ENCODE data around the gene CORO7.

Gene CORO7

DNA sequence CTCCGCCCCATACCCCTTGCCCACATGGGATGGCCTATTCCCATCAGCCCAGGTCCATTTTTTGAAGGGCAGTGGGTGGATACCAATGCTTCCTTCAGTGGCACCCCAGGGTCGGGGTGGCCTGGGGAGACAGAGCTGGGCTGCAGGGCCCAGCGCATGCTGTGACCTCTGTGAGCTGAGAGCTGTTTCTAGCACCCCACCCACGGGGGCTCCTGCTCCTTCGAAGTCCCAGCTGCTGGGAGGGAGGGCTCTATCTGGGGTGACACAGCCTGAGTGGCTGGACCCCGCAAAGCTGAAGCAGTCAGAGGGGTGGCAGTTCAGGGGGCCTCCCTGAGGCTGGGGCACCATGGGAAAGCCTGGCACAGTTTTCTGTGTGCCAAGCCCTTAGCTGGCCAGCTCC is 76.0 kb downstream of the CORO7 start:
- ChIA-PET CTCF (interaction anchor here (1.2 to 1.9 kb wide), 2 partner anchors 52 to 62 kb away, joined by 5 read pairs; no protein-coding TSS in a partner anchor), POLR2A (interaction anchor here (1.2 to 2.9 kb wide), 2 partner anchors 10 to 12 kb away, joined by 3 to 9 read pairs; partner anchors contain the start of gene PAM16)
- DNase-seq (ENCODE audit: extremely low spot score): no peak
- TF ChIP-seq, protein P1, sequence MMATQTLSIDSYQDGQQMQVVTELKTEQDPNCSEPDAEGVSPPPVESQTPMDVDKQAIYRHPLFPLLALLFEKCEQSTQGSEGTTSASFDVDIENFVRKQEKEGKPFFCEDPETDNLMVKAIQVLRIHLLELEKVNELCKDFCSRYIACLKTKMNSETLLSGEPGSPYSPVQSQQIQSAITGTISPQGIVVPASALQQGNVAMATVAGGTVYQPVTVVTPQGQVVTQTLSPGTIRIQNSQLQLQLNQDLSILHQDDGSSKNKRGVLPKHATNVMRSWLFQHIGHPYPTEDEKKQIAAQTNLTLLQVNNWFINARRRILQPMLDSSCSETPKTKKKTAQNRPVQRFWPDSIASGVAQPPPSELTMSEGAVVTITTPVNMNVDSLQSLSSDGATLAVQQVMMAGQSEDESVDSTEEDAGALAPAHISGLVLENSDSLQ (IDR thresholded peaks at IDR 0.05): no peak
- TF ChIP-seq SUZ12 (IDR thresholded peaks at IDR 0.05): no peak
- no peak for TF ChIP-seq FOXK2 (IDR thresholded peaks at IDR 0.05)
- TF ChIP-seq L3MBTL2 (conservative IDR thresholded peaks at IDR 0.05): no peak
- no peak for TF ChIP-seq TARDBP (IDR thresholded peaks at IDR 0.05)
- TF ChIP-seq NFRKB (IDR thresholded peaks at IDR 0.05): no peak
- TF ChIP-seq CTBP1 (IDR thresholded peaks at IDR 0.05; ENCODE audit: borderline replicate concordance): no peak
- no peak for TF ChIP-seq ZNF384 (IDR thresholded peaks at IDR 0.05)
- no peak for TF ChIP-seq LEF1 (IDR thresholded peaks at IDR 0.05; ENCODE audit: borderline replicate concordance)
- no peak for TF ChIP-seq FOXM1 (IDR thresholded peaks at IDR 0.05; ENCODE audit: borderline replicate concordance)

DNA sequence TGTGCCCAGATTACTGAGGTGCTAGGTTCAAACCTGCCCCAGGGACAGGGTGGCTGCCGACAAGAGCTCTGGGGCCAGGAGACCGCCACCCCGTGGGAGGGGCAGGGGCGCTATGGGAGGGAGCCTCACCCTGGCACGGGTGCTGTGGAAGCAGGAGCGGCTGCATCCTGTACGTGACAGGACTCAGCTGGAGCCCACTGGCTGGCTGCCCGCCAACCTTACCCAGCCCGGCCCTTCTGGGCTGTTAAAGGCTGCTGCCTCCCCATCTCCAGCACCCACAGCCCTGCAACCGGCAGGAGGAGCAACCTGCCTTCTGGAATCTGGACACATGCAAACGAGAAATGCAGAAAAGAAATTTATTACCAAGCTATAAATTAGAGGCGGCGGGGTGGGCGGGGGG is 76.5 kb downstream of the CORO7 start:
- ChIA-PET CTCF (interaction anchor here (0.6 to 1.2 kb wide), 2 partner anchors 62 to 81 kb away, joined by 3 to 5 read pairs; no protein-coding TSS in a partner anchor), POLR2A (interaction anchor here (1.2 to 2.9 kb wide), 2 partner anchors 11 kb away, joined by 3 to 9 read pairs; partner anchors contain the start of gene PAM16)
- TF ChIP-seq ZNF384 (IDR thresholded peaks at IDR 0.05): no peak
- no peak for TF ChIP-seq FOXM1 (IDR thresholded peaks at IDR 0.05; ENCODE audit: borderline replicate concordance)
- TF ChIP-seq SP1 (IDR thresholded peaks at IDR 0.05): no peak
- TF ChIP-seq ARNT (IDR thresholded peaks at IDR 0.05): no peak
- no peak for DNase-seq (ENCODE audit: extremely low spot score)

DNA sequence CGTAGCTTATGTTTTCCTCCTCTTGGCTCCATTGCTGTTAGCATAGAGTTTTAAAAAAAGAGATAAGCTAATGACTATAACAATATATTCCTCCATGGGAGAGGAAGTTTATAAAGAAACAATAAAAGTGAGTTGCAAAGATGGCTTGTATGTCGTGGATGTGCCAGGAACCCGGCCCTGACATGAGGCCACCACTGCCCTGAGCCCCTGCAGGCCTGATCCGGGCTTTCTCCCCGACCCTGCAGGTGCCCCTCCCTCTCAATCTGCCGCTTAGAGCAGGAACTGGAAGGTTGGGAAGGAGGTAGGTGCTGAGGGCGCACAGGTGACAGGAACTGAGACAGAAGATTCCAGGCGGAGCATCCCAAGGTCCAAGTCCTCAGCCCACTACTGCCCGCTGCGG is 76.9 kb downstream of the CORO7 start:
- TF ChIP-seq ZNF384 (IDR thresholded peaks at IDR 0.05): no peak
- TF ChIP-seq ELF4 (IDR thresholded peaks at IDR 0.05): no peak
- no peak for TF ChIP-seq ARNT (IDR thresholded peaks at IDR 0.05)
- TF ChIP-seq, protein P1 (IDR thresholded peaks at IDR 0.05): no peak
- no peak for TF ChIP-seq HDGF (IDR thresholded peaks at IDR 0.05; ENCODE audit: borderline replicate concordance)
- no peak for TF ChIP-seq TARDBP (IDR thresholded peaks at IDR 0.05)
- TF ChIP-seq BHLHE40 (IDR thresholded peaks at IDR 0.05; ENCODE audit: borderline replicate concordance): no peak
- TF ChIP-seq FOXA1 (IDR thresholded peaks at IDR 0.05): no peak
- no peak for TF ChIP-seq SUZ12 (IDR thresholded peaks at IDR 0.05)
- ChIA-PET POLR2A (interaction anchor here (1.2 to 2.9 kb wide), 2 partner anchors 11 kb away, joined by 3 to 9 read pairs; partner anchors contain the start of gene PAM16), CTCF (interaction anchor here (0.6 to 0.7 kb wide), 2 partner anchors 62 to 80 kb away, joined by 3 read pairs; no protein-coding TSS in a partner anchor)
- DNase-seq (ENCODE audit: extremely low spot score): no peak

DNA sequence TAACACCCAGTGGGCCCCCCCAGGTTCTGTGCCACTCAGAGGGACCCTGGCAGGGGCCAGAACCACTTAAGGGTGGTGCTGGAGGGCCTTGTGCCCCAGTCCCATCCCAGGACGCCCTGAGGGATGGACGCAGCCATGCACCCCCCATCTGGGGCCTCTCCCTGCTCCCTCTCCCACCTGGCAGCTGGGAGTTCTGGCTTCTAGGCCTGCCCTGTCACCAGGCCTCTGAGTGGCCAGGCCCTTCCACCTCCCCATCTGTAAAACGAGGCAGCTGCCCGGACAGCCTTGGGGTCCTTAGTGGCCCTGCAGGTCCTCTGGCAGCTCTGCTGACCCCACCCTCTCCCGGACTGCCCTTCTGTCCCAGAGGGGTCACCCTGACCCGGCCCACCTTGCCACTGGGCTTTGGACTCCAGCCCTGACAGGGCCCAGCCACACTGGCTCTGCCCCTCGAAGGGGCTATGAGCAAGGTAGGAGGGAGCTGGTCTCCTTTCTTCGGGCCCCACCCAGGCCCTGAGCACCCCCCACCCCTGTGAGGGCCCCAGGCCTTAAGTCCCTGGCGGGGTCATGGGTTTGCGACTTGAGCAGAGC is 77.6 kb downstream of the CORO7 start:
- no peak for TF ChIP-seq FOXA1 (IDR thresholded peaks at IDR 0.05)
- no peak for TF ChIP-seq SUZ12 (IDR thresholded peaks at IDR 0.05)
- DNase-seq (ENCODE audit: extremely low spot score): no peak
- CTCF ChIA-PET: interaction anchor here (0.7 kb wide), 1 partner anchor 63 kb away, joined by 3 read pairs; no protein-coding TSS in a partner anchor
- POLR2A ChIA-PET: interaction anchor here (0.6 to 2.9 kb wide), 2 partner anchors 12 kb away, joined by 3 to 9 read pairs; partner anchors contain the start of gene PAM16

DNA sequence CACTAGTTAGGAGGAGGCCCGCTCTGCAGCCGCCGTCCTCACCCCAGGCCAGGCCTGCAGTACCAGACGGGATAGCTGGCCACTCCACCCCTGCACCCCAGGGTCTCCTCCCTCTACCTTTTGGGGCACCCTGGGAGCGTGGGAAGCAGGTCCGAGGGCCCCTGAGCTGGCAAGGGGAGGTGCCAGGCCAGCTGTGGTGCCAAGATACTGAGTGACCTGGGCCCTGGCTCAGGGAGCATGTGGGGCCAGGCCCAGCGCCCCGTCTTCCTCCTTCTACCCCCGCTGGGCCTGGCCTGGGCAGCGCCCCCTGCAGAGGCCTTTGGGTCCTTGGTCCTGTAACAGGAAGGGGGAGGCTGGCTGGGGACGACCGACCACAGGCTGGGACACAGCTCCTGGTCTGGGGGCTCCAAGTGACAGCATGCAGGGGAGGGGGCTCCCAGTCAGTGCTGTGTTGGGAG is 78.2 kb downstream of the CORO7 start:
- ChIA-PET POLR2A (interaction anchor here (0.6 kb wide), 1 partner anchor 12 kb away, joined by 3 read pairs; no protein-coding TSS in a partner anchor), CTCF (interaction anchor here (0.6 kb wide), 2 partner anchors 10 to 41 kb away, joined by 3 read pairs; no protein-coding TSS in a partner anchor)
- DNase-seq (ENCODE audit: extremely low spot score): no peak
- TF ChIP-seq SUZ12 (IDR thresholded peaks at IDR 0.05): no peak

DNA sequence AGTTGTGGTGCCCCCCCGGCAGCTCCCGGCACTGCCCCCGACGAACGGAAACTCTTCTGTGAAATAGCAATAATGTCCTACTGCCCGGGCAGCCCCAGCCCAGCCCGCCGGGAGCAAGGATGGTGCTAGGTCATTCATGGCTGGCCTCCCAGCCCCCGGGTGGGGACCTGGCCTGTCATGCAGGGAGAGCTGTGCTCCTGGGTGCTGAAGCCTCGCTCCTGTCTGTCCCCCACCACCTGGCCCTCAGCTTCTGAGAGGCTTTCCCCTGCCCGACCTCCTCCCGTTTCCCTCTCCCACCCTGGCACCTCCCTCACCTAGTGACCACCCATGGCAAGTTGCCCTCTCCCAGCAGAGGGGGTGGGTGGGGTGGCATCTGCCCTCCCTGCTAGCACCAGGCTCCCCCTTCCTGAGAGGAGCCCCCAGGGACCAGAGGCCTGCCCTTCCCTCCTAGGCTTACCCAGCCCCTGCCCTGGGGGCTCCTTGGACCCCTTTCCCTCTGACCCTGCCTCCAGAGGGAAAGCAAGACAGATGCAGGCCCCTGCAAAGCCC is 78.8 kb downstream of the CORO7 start:
- TF ChIP-seq, protein P1 (IDR thresholded peaks at IDR 0.05): no peak
- TF ChIP-seq L3MBTL2 (conservative IDR thresholded peaks at IDR 0.05): no peak
- TF ChIP-seq FOXM1 (IDR thresholded peaks at IDR 0.05; ENCODE audit: borderline replicate concordance): no peak
- no peak for TF ChIP-seq LEF1 (IDR thresholded peaks at IDR 0.05; ENCODE audit: borderline replicate concordance)
- no peak for TF ChIP-seq ARNT (IDR thresholded peaks at IDR 0.05)
- no peak for TF ChIP-seq BHLHE40 (IDR thresholded peaks at IDR 0.05; ENCODE audit: borderline replicate concordance)
- no peak for TF ChIP-seq ELF4 (IDR thresholded peaks at IDR 0.05)
- no peak for TF ChIP-seq CTBP1 (IDR thresholded peaks at IDR 0.05; ENCODE audit: borderline replicate concordance)
- TF ChIP-seq FOXK2 (IDR thresholded peaks at IDR 0.05): no peak
- no peak for TF ChIP-seq HDGF (IDR thresholded peaks at IDR 0.05; ENCODE audit: borderline replicate concordance)
- TF ChIP-seq SUZ12 (IDR thresholded peaks at IDR 0.05): no peak
- TF ChIP-seq SP1 (IDR thresholded peaks at IDR 0.05): no peak
- ChIA-PET POLR2A (no interaction called here), CTCF (interaction anchor here (0.6 kb wide), 2 partner anchors 11 to 41 kb away, joined by 3 read pairs; no protein-coding TSS in a partner anchor)
- DNase-seq (ENCODE audit: extremely low spot score): no peak
